NCI-H226 (cell line): ENCODE results near the gene MAGI2.

ENCODE experiments used
- DNase-seq: peaks from one replicate; pipeline ENCODE4 v3.0.0-alpha.2; 2015

The MAGI2 gene

GRCh38 chr7:78043159-78043558, 1410.3 kb downstream of the MAGI2 start:
- no peak for DNase-seq

- no peak for DNase-seq
Observed at GRCh38 chr7:78041423-78041822, 1412.0 kb downstream of the MAGI2 start.

- no peak for DNase-seq
Observed at GRCh38 chr7:78039790-78040776, 1413.4 kb downstream of the MAGI2 start.

GRCh38 chr7:78038465-78039080, 1414.9 kb downstream of the MAGI2 start:
- no peak for DNase-seq

- no peak for DNase-seq
Observed at GRCh38 chr7:78037603-78038002, 1415.9 kb downstream of the MAGI2 start.

GRCh38 chr7:78033410-78033809, 1420.1 kb downstream of the MAGI2 start:
- no peak for DNase-seq

- no peak for DNase-seq
Observed at GRCh38 chr7:78026492-78026891, 1427.0 kb downstream of the MAGI2 start.

GRCh38 chr7:78024591-78024990, 1428.9 kb downstream of the MAGI2 start:
- DNase-seq, result no peak

- DNase-seq, result no peak
Observed at GRCh38 chr7:78023191-78023590, 1430.3 kb downstream of the MAGI2 start.

- no peak for DNase-seq
Observed at GRCh38 chr7:78022165-78022564, 1431.3 kb downstream of the MAGI2 start.

- DNase-seq, result no peak
Observed at GRCh38 chr7:78020874-78021249, 1432.6 kb downstream of the MAGI2 start.

- peak; percentile 74 for DNase-seq
Observed at GRCh38 chr7:78020136-78020873, 1433.2 kb downstream of the MAGI2 start.

- peak; percentile 92 for DNase-seq
Observed at GRCh38 chr7:78019447-78020135, 1433.9 kb downstream of the MAGI2 start.

GRCh38 chr7:78018641-78019446, 1434.6 kb downstream of the MAGI2 start:
- DNase-seq, result peak; percentile 21

- DNase-seq, result no peak
Observed at GRCh38 chr7:78017591-78018100, 1435.8 kb downstream of the MAGI2 start.

GRCh38 chr7:78015574-78016260, 1437.8 kb downstream of the MAGI2 start:
- DNase-seq, result no peak

GRCh38 chr7:78014401-78014800, 1439.1 kb downstream of the MAGI2 start:
- no peak for DNase-seq

- no peak for DNase-seq
Observed at GRCh38 chr7:78013386-78013785, 1440.1 kb downstream of the MAGI2 start.

GRCh38 chr7:78011642-78012041, 1441.8 kb downstream of the MAGI2 start:
- no peak for DNase-seq

GRCh38 chr7:78007231-78007630, 1446.2 kb downstream of the MAGI2 start:
- no peak for DNase-seq
